Fibroblast of lung (primary cell): ENCODE results near the gene C16orf96. TPM values are rescaled to one million over a fixed set of nuclear protein-coding genes. Genes with fewer than 3 reads are reported as not detected.

Experiments
- DNase-seq, 2 donors: peaks; one replicate each; pipeline versions ENCODE4 v3.0.0 to v3.0.0-alpha.2; 2010; ENCODE audit warnings: low read depth in 2 of 2
- H2AFZ ChIP-seq: 2 replicates; pipeline ENCODE4 v1.5.1; 2012; ENCODE audit warnings: low read length, control low read depth, inconsistent platforms
- H3K27ac ChIP-seq: 2 replicates; pipeline ENCODE4 v1.5.1; 2011; ENCODE audit warnings: low read length, control low read depth; ENCODE audit not compliant: insufficient read depth
- H3K27me3 ChIP-seq: 2 replicates; pipeline ENCODE4 v1.5.1; 2011; ENCODE audit warnings: mild to moderate bottlenecking, low read length; ENCODE audit not compliant: control insufficient read depth, insufficient read depth
- H3K36me3 ChIP-seq: 2 replicates; pipeline ENCODE4 v1.5.1; 2011; ENCODE audit warnings: low read length; ENCODE audit not compliant: control insufficient read depth, insufficient read depth
- H3K4me1 ChIP-seq: 2 replicates; pipeline ENCODE4 v1.5.1; 2011; ENCODE audit warnings: low read length; ENCODE audit not compliant: control insufficient read depth, insufficient read depth; ENCODE audit errors: extremely low read depth
- H3K4me2 ChIP-seq: 2 replicates; pipeline ENCODE4 v1.5.1; 2011; ENCODE audit warnings: low read length, control low read depth; ENCODE audit not compliant: insufficient read depth; ENCODE audit errors: extremely low read depth
- H3K4me3 ChIP-seq, 4 experiments: fragments of 200-600 bp in 1 of 4; sonication (generic) in 1 of 4; replicated peaks in 1 of 4; 2 replicates each; pipeline ENCODE4 v1.5.1; 2011 to 2016; ENCODE audit warnings: low read length in 4 of 4, low read depth in 3 of 4, mild to moderate bottlenecking in 3 of 4, control low read depth in 2 of 4, inconsistent platforms in 1 of 4, mixed read lengths in 1 of 4; ENCODE audit not compliant: insufficient read depth in 1 of 4; ENCODE audit errors: control extremely low read depth in 1 of 4
- H3K79me2 ChIP-seq: 2 replicates; pipeline ENCODE4 v1.5.1; 2012; ENCODE audit warnings: mild to moderate bottlenecking, low read length, inconsistent platforms; ENCODE audit not compliant: control insufficient read depth, insufficient read depth
- H3K9ac ChIP-seq: 2 replicates; pipeline ENCODE4 v1.5.1; 2011; ENCODE audit warnings: mild to moderate bottlenecking, low read length, control low read depth; ENCODE audit not compliant: insufficient read depth
- H3K9me3 ChIP-seq: 2 replicates; pipeline ENCODE4 v1.5.1; 2012; ENCODE audit warnings: low read depth, low read length; ENCODE audit not compliant: control insufficient read depth, insufficient read depth
- H4K20me1 ChIP-seq: 2 replicates; pipeline ENCODE4 v1.5.1; 2011; ENCODE audit warnings: low read length; ENCODE audit not compliant: control insufficient read depth, insufficient read depth; ENCODE audit errors: extremely low read depth
- EZH2 ChIP-seq: IDR thresholded peaks from 2 replicates; pipeline ENCODE4 v1.5.1; 2012; ENCODE audit warnings: low read length, control low read depth, mild to moderate bottlenecking; ENCODE audit errors: missing control alignments
- polyA plus RNA-seq, 2 donors: library from polyadenylated mRNA; depleted of rRNA in 1 of 2; stranded (reverse) in 1 of 2; unstranded in 1 of 2; fragments of >200 nt; gene quantifications; 2 replicates each; pipeline ENCODE4 v1.2.1, GENCODE V29; 2011 to 2012; ENCODE audit warnings: missing spikeins in 1 of 2
- total RNA-seq: library from RNA; depleted of rRNA; stranded (reverse); fragments of >200 nt; gene quantifications from 2 replicates; pipeline ENCODE4 v1.2.1, GENCODE V29; 2014
- TF ChIP-seq, protein P1 (sequence below), 2 donors: IDR thresholded peaks in 1 of 2; conservative IDR thresholded peaks in 1 of 2; 1 replicate in 1 of 2; 2 replicates in 1 of 2; pipeline ENCODE4 v1.5.1; 2011 to 2012; ENCODE audit warnings: low read length in 2 of 2, control low read depth in 1 of 2, inconsistent platforms in 1 of 2, low read depth in 1 of 2, mild to moderate bottlenecking in 1 of 2

Gene C16orf96
- total and polyA plus RNA-seq, 2 donors (not counting 1 experiment from before 2014, with no cell fraction given): under 0.01 TPM; not detected in 1

DNA sequence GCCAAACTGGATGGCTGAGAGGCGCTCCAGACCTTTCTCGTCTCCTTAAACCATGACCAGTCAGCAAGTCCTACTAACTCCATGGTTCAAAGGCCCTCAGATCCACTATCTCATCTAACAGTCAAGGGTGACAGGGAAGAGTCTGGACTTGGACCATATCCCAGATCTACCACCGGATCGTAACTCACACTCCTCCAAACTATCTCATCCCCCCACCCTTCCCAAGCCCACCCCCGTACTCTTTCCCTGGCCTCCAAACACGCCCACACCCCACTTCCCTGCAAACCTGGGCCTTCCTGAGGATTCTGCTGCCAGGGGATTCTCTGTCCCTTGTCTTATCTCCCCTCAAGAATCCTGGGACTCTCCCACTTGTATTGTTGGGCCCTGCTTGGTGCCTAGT, 22.6 kb upstream of the C16orf96 start:
- Histone ChIP-seq H3K4me3 (no peak overlapping the region), H3K4me2 (no peak overlapping the region), H2AFZ (no peak overlapping the region), H3K4me1 (no peaks in the 10 kb centered on the region), H3K79me2 (no peaks in the 10 kb centered on the region), H3K9me3 (no peaks in the 10 kb centered on the region), H4K20me1 (no peaks in the 10 kb centered on the region), H3K27me3 (no peaks in the 10 kb centered on the region), H3K9ac (no peak overlapping the region), H3K36me3 (no peaks in the 10 kb centered on the region), H3K27ac (no peak overlapping the region)
- TF ChIP-seq, protein P1, sequence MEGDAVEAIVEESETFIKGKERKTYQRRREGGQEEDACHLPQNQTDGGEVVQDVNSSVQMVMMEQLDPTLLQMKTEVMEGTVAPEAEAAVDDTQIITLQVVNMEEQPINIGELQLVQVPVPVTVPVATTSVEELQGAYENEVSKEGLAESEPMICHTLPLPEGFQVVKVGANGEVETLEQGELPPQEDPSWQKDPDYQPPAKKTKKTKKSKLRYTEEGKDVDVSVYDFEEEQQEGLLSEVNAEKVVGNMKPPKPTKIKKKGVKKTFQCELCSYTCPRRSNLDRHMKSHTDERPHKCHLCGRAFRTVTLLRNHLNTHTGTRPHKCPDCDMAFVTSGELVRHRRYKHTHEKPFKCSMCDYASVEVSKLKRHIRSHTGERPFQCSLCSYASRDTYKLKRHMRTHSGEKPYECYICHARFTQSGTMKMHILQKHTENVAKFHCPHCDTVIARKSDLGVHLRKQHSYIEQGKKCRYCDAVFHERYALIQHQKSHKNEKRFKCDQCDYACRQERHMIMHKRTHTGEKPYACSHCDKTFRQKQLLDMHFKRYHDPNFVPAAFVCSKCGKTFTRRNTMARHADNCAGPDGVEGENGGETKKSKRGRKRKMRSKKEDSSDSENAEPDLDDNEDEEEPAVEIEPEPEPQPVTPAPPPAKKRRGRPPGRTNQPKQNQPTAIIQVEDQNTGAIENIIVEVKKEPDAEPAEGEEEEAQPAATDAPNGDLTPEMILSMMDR (conservative IDR thresholded peaks at IDR 0.05 in 1 of 2, IDR thresholded peaks at IDR 0.05 in 1 of 2; ENCODE audit: low read depth in 1 of 2, low read length in 2 of 2): no peak
- no peak for TF ChIP-seq EZH2
- DNase-seq: no peak

DNA sequence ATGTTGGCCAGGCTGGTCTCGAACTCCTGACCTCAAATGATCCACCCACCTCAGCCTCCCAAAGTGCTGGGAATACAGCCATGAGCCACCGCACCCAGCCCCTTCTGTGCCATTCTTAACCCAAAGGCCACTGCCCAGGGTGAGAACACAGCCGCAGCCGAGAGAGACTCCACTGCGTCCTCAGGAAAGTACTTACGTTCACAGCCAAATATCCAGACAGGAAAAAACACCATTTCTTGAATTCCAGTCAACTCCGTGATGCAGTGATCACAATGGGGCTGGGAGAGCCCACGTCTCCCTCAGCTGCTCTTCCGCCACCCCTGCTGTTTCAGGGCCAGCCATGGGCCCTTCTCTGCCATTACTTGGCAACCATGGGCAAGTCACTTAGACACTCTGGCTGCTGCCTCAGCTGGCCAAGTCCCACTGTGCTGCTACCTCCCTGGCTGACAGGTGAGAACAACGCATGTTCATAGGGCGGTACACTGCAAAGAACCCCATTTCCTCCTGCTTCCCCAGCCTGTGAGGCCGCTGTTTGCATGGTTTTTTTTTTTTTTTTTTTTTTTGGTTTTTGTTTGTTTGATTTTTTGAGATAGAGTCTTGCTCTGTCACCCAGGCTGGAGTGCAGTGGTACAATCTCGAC, 21.9 kb upstream of the C16orf96 start:
- no peak overlapping the region for H3K27ac ChIP-seq
- no peak for DNase-seq
- H2AFZ ChIP-seq: no peak overlapping the region
- H3K9ac ChIP-seq: no peak overlapping the region
- TF ChIP-seq, protein P1 (conservative IDR thresholded peaks at IDR 0.05 in 1 of 2, IDR thresholded peaks at IDR 0.05 in 1 of 2; ENCODE audit: low read depth in 1 of 2, low read length in 2 of 2): no peak
- TF ChIP-seq EZH2: no peak
- H3K9me3 ChIP-seq: no peaks in the 10 kb centered on the region
- H3K79me2 ChIP-seq: no peaks in the 10 kb centered on the region
- H3K4me3 ChIP-seq: no peak overlapping the region
- H3K4me1 ChIP-seq: no peaks in the 10 kb centered on the region
- no peak overlapping the region for H3K4me2 ChIP-seq
- no peaks in the 10 kb centered on the region for H4K20me1 ChIP-seq
- no peaks in the 10 kb centered on the region for H3K36me3 ChIP-seq
- H3K27me3 ChIP-seq: no peaks in the 10 kb centered on the region

DNA sequence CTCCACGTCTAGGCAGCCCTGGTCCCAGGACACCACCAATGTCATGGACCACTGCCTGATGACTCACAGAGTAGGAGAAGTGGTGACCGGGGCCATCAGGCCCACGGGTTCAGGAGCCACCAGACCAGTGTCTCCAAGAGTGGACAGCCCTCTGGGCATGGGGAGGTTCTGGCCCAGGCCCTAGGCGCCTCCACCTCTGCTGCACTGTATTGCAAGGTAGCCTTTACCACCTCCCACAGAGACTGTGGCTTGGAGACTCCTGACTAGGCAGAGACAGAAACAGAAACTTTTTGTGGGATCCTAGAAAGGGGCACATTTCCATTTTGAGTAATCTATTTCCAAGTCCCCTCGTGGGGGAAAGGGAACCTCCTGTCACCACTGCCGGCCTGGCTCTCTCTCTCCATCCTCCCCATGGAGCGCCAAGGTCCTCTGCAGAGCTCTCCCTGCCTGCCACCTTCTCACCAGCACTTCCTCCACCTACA, 20.5 kb upstream of the C16orf96 start:
- DNase-seq: no peak
- Histone ChIP-seq H2AFZ (no peak overlapping the region), H4K20me1 (no peaks in the 10 kb centered on the region)

More for the DNA sequence above, 20.5 kb upstream of the C16orf96 start:
- Histone ChIP-seq H3K4me3 (no peak overlapping the region), H3K9ac (no peak overlapping the region), H3K27ac (no peak overlapping the region), H3K4me1 (no peaks in the 10 kb centered on the region), H3K79me2 (no peaks in the 10 kb centered on the region), H3K9me3 (no peaks in the 10 kb centered on the region), H3K36me3 (no peaks in the 10 kb centered on the region), H3K4me2 (no peak overlapping the region), H3K27me3 (no peaks in the 10 kb centered on the region)
- no peak for TF ChIP-seq EZH2
- TF ChIP-seq, protein P1 (conservative IDR thresholded peaks at IDR 0.05 in 1 of 2, IDR thresholded peaks at IDR 0.05 in 1 of 2; ENCODE audit: low read depth in 1 of 2, low read length in 2 of 2): no peak
